ENCODE data around the gene PALLD. TPM values are rescaled to one million over a fixed set of nuclear protein-coding genes. Genes with fewer than 3 reads are reported as not detected.

Gene PALLD
- total RNA-seq, 2 donors from 2014 or later = 705 to 752 TPM

- no peak for ATAC-seq (ENCODE audit: insufficient number of reproducible peaks, low FRiP score, low read depth)
- peaks cover 5 to 23% of the 10 kb centered on the region in 2 donors for H3K4me1 ChIP-seq (ENCODE audit: control insufficient read depth in 1 of 2, low read depth in 2 of 2)
- H3K4me3 ChIP-seq = no peak overlapping the region
- H3K27me3 ChIP-seq (replicated peaks; ENCODE audit: insufficient read depth) = no peaks in the 10 kb centered on the region
- H3K9me3 ChIP-seq = no peaks in the 10 kb centered on the region
- DNase-seq (ENCODE audit: low spot score) = no peak
- no peak overlapping the region for H3K27ac ChIP-seq
- no peak for TF ChIP-seq CTCF (IDR thresholded peaks at IDR 0.05)
- H3K36me3 ChIP-seq = no peaks in the 10 kb centered on the region
Observed at GRCh38 chr4:168691631-168692369, 194.9 kb downstream of the PALLD start.

- H3K4me1 ChIP-seq (ENCODE audit: control insufficient read depth in 1 of 2, low read depth in 2 of 2) = peaks cover 5 to 12% of the 10 kb centered on the region in 2 donors
- peak overlapping the region; percentile 32 to 52 for H3K27ac ChIP-seq
- peak overlapping the region; percentile 39 for H3K4me3 ChIP-seq
- H3K9me3 ChIP-seq = no peaks in the 10 kb centered on the region
- TF ChIP-seq CTCF (IDR thresholded peaks at IDR 0.05) = no peak
- H3K27me3 ChIP-seq (replicated peaks; ENCODE audit: insufficient read depth) = no peaks in the 10 kb centered on the region
- ATAC-seq (ENCODE audit: insufficient number of reproducible peaks, low FRiP score, low read depth) (no peak), DNase-seq (ENCODE audit: low spot score) (no peak)
- H3K36me3 ChIP-seq = no peaks in the 10 kb centered on the region
Observed at GRCh38 chr4:168693750-168694490, 197.1 kb downstream of the PALLD start.

- H3K4me1 ChIP-seq (ENCODE audit: control insufficient read depth in 1 of 2, low read depth in 2 of 2) = peaks cover 5 to 17% of the 10 kb centered on the region in 2 donors
- H3K27ac ChIP-seq = peak overlapping the region; percentile 32 to 52
- H3K4me3 ChIP-seq = no peak overlapping the region
- H3K36me3 ChIP-seq = no peaks in the 10 kb centered on the region
- H3K9me3 ChIP-seq = no peaks in the 10 kb centered on the region
- no peak for ATAC-seq (ENCODE audit: insufficient number of reproducible peaks, low FRiP score, low read depth)
- no peak for TF ChIP-seq CTCF (IDR thresholded peaks at IDR 0.05)
- no peaks in the 10 kb centered on the region for H3K27me3 ChIP-seq (replicated peaks; ENCODE audit: insufficient read depth)
- DNase-seq (ENCODE audit: low spot score) = no peak
Observed at GRCh38 chr4:168694667-168695066, 197.8 kb downstream of the PALLD start.

- no peak for TF ChIP-seq CTCF (IDR thresholded peaks at IDR 0.05)
- H3K27ac ChIP-seq = no peak overlapping the region
- DNase-seq (ENCODE audit: low spot score) = no peak
- no peaks in the 10 kb centered on the region for H3K9me3 ChIP-seq
- H3K4me1 ChIP-seq (ENCODE audit: control insufficient read depth in 1 of 2, low read depth in 2 of 2) = peaks cover 5 to 19% of the 10 kb centered on the region in 2 donors
- H3K4me3 ChIP-seq = no peak overlapping the region
- no peak for ATAC-seq (ENCODE audit: insufficient number of reproducible peaks, low FRiP score, low read depth)
- no peaks in the 10 kb centered on the region for H3K27me3 ChIP-seq (replicated peaks; ENCODE audit: insufficient read depth)
- H3K36me3 ChIP-seq = no peaks in the 10 kb centered on the region
Observed at GRCh38 chr4:168695288-168695687, 198.4 kb downstream of the PALLD start.

GRCh38 chr4:168696280-168696679, 199.4 kb downstream of the PALLD start:
- no peak for TF ChIP-seq CTCF (IDR thresholded peaks at IDR 0.05)
- ATAC-seq (ENCODE audit: insufficient number of reproducible peaks, low FRiP score, low read depth) (no peak), DNase-seq (ENCODE audit: low spot score) (no peak)
- Histone ChIP-seq H3K9me3 (no peaks in the 10 kb centered on the region), H3K27ac (no peak overlapping the region), H3K4me1 (ENCODE audit: control insufficient read depth in 1 of 2, low read depth in 2 of 2) (peaks cover 5 to 19% of the 10 kb centered on the region in 2 donors), H3K27me3 (replicated peaks; ENCODE audit: insufficient read depth) (no peaks in the 10 kb centered on the region), H3K36me3 (no peaks in the 10 kb centered on the region), H3K4me3 (no peak overlapping the region)
